Panc1 (cell line): ENCODE results near the gene ZFHX3. TPM values are rescaled to one million over a fixed set of nuclear protein-coding genes. Genes with fewer than 3 reads are reported as not detected.

Source experiments
- ATAC-seq: fragments of 200-7000 bp; cut with Tn5 transposase; 2 replicates; pipeline ENCODE4 v1.9.1; 2020; ENCODE audit warnings: mild to moderate bottlenecking, moderate library complexity
- BruUV-seq: library from RNA; stranded (reverse); fragments of 400-500 nt; replicated peaks from 2 replicates; lab custom pipeline; 2021; lab: Mats Ljungman, UMichigan
- CTCF ChIA-PET: fragments of 300-600 bp; sonication (Branson Sonifier 250); formaldehyde crosslinking; loops from one replicate; lab custom pipeline; 2022; ENCODE audit warnings: antibody characterized with exemption; lab: Charles Lee
- POLR2A ChIA-PET: fragments of 300-600 bp; sonication (Branson Sonifier 250); formaldehyde crosslinking; loops from one replicate; lab custom pipeline; 2022; ENCODE audit warnings: antibody characterized with exemption; lab: Charles Lee
- DNase-seq: peaks from one replicate; pipeline ENCODE4 v3.0.0-alpha.2; 2010; ENCODE audit warnings: low read depth, low spot score
- H3K27ac ChIP-seq: 2 replicates; pipeline ENCODE4 v1.5.1; 2011; ENCODE audit warnings: mild to moderate bottlenecking, low read length, inconsistent platforms
- H3K27me3 ChIP-seq: fragments of 200-500 bp; sonication (Bioruptor generic); 2 replicates; pipeline ENCODE4 v1.6.0; 2014; ENCODE audit warnings: low read length, inconsistent platforms; ENCODE audit not compliant: control insufficient read depth, insufficient read depth
- H3K36me3 ChIP-seq: fragments of 200-500 bp; sonication (Bioruptor generic); 2 replicates; pipeline ENCODE4 v1.5.1; 2014; ENCODE audit warnings: inconsistent platforms, mild to moderate bottlenecking, low read length, moderate library complexity; ENCODE audit not compliant: control insufficient read depth, insufficient read depth
- H3K4me1 ChIP-seq: 2 replicates; pipeline ENCODE4 v1.5.1; 2011; ENCODE audit warnings: inconsistent platforms, mild to moderate bottlenecking, low read length, moderate library complexity; ENCODE audit not compliant: control insufficient read depth, insufficient read depth
- H3K4me3 ChIP-seq, 2 experiments: 2 replicates each; pipeline ENCODE4 v1.5.1; 2011 to 2012; ENCODE audit warnings: low read depth in 2 of 2, low read length in 2 of 2, mild to moderate bottlenecking in 2 of 2, inconsistent platforms in 1 of 2, moderate library complexity in 1 of 2
- H3K9me3 ChIP-seq: fragments of 200-500 bp; sonication (Bioruptor generic); 2 replicates; pipeline ENCODE4 v1.5.1; 2014; ENCODE audit warnings: low read depth, mild to moderate bottlenecking, inconsistent platforms, low read length, moderate library complexity; ENCODE audit not compliant: control insufficient read depth, insufficient read depth
- POLR2AphosphoS5 ChIP-seq: IDR thresholded peaks from 2 replicates; pipeline ENCODE4 v1.6.1; 2012; ENCODE audit warnings: mild to moderate bottlenecking, low read depth, low read length, moderate library complexity
- SIN3A ChIP-seq: IDR thresholded peaks from 2 replicates; pipeline ENCODE4 v1.6.1; 2012; ENCODE audit warnings: low read depth, mild to moderate bottlenecking, low read length, moderate library complexity, borderline replicate concordance; ENCODE audit not compliant: insufficient read depth
- TCF7L2 ChIP-seq: IDR thresholded peaks from 2 replicates; pipeline ENCODE4 v1.6.1; 2011; ENCODE audit warnings: mild to moderate bottlenecking, low read depth, low read length, inconsistent platforms
- in situ Hi-C: cut with HindIII; loops from 2 replicates; pipeline ENCODE4 v1.10.0; 2016; ENCODE audit warnings: low sequenced_read_pairs, low pct_unique_long_range_greater_than_20kb
- intact Hi-C: fragments of 100-400 bp; cut with micrococcal nuclease; formaldehyde crosslinking; loops from one replicate; pipeline ENCODE4 v1.10.0; 2022; ENCODE audit not compliant: unreplicated experiment
- total RNA-seq: library from RNA; stranded (reverse); gene quantifications from one replicate; pipeline ENCODE4 v1.2.1, GENCODE V29; 2021; ENCODE audit not compliant: unreplicated experiment
- TF ChIP-seq, protein P1 (sequence below): fragments of 450-650 bp; IDR thresholded peaks from 2 replicates; pipeline ENCODE4 v1.5.1; 2017; ENCODE audit warnings: mild to moderate bottlenecking
- TF ChIP-seq, protein P2 (sequence below), 2 experiments: IDR thresholded peaks; 2 replicates each; pipeline ENCODE4 v1.6.1; 2011 to 2012; ENCODE audit warnings: low read depth in 2 of 2, control low read depth in 1 of 2, low read length in 1 of 2, mild to moderate bottlenecking in 1 of 2, moderate library complexity in 1 of 2; ENCODE audit not compliant: insufficient read depth in 1 of 2

The ZFHX3 gene
- total RNA-seq, 1 experiment from 2014 or later: 7.1 TPM

DNA sequence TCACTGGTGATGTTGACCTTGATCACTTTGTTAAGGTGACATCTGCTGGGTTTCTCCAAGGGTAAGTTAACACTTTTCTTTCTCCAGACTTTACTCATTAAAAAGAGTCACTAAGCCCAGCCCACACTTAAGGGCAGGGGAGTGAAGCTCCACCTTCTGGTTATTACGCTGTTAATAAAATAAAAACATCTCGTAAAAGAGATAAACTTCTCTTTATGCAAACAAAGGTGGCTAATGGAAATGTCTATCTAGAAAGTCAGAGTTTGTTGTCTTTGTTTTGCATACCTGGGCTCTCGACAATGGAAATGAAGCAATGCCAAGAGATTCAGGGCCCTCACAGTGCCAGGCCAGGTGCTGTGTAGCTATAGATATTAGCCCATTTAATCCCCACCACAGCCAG, 134.4 kb downstream of the ZFHX3 start:
- no peak for ATAC-seq
- TF ChIP-seq POLR2AphosphoS5: no peak
- TF ChIP-seq, protein P1, sequence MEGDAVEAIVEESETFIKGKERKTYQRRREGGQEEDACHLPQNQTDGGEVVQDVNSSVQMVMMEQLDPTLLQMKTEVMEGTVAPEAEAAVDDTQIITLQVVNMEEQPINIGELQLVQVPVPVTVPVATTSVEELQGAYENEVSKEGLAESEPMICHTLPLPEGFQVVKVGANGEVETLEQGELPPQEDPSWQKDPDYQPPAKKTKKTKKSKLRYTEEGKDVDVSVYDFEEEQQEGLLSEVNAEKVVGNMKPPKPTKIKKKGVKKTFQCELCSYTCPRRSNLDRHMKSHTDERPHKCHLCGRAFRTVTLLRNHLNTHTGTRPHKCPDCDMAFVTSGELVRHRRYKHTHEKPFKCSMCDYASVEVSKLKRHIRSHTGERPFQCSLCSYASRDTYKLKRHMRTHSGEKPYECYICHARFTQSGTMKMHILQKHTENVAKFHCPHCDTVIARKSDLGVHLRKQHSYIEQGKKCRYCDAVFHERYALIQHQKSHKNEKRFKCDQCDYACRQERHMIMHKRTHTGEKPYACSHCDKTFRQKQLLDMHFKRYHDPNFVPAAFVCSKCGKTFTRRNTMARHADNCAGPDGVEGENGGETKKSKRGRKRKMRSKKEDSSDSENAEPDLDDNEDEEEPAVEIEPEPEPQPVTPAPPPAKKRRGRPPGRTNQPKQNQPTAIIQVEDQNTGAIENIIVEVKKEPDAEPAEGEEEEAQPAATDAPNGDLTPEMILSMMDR: no peak
- TF ChIP-seq, protein P2, sequence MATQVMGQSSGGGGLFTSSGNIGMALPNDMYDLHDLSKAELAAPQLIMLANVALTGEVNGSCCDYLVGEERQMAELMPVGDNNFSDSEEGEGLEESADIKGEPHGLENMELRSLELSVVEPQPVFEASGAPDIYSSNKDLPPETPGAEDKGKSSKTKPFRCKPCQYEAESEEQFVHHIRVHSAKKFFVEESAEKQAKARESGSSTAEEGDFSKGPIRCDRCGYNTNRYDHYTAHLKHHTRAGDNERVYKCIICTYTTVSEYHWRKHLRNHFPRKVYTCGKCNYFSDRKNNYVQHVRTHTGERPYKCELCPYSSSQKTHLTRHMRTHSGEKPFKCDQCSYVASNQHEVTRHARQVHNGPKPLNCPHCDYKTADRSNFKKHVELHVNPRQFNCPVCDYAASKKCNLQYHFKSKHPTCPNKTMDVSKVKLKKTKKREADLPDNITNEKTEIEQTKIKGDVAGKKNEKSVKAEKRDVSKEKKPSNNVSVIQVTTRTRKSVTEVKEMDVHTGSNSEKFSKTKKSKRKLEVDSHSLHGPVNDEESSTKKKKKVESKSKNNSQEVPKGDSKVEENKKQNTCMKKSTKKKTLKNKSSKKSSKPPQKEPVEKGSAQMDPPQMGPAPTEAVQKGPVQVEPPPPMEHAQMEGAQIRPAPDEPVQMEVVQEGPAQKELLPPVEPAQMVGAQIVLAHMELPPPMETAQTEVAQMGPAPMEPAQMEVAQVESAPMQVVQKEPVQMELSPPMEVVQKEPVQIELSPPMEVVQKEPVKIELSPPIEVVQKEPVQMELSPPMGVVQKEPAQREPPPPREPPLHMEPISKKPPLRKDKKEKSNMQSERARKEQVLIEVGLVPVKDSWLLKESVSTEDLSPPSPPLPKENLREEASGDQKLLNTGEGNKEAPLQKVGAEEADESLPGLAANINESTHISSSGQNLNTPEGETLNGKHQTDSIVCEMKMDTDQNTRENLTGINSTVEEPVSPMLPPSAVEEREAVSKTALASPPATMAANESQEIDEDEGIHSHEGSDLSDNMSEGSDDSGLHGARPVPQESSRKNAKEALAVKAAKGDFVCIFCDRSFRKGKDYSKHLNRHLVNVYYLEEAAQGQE (IDR thresholded peaks at IDR 0.05; ENCODE audit: insufficient read depth in 1 of 2, low read depth in 2 of 2, low read length in 1 of 2): no peak
- no peak for TF ChIP-seq SIN3A
- TF ChIP-seq TCF7L2: no peak
- Histone ChIP-seq H3K9me3 (no peaks in the 10 kb centered on the region), H3K36me3 (no peaks in the 10 kb centered on the region), H3K4me3 (no peak overlapping the region), H3K4me1 (no peaks in the 10 kb centered on the region), H3K27ac (no peak overlapping the region), H3K27me3 (no peaks in the 10 kb centered on the region)
- no TSS peak for BruUV-seq
- no peak for DNase-seq
- intact Hi-C loops: no loop called here
- in situ Hi-C loops: no loop called here
- POLR2A ChIA-PET: no interaction called here
- CTCF ChIA-PET: no interaction called here

DNA sequence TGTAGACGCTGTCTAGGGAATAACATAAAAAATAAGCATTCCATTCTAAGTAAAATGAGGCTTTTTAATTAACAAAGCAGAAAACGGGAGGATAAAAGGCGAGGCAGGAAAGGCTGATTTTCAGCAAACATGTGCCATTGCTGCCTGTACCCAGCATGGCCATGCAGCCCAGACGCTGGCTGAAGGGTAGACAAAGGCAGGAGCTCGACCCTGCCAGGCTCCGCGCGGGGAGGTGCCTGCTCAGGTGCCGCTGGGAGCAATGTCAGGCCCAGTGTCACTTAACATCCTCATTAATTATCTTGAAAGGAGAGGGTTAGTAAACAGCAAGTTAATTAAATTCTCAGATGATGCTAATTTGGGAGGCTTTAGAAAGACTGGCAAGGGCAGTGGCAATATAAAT, 136.0 kb downstream of the ZFHX3 start:
- H3K4me3 ChIP-seq: no peak overlapping the region
- no peaks in the 10 kb centered on the region for H3K27me3 ChIP-seq
- in situ Hi-C loops (no loop called here), intact Hi-C loops (no loop called here)
- POLR2A ChIA-PET: no interaction called here
- CTCF ChIA-PET: no interaction called here
- no peaks in the 10 kb centered on the region for H3K9me3 ChIP-seq
- no peak for TF ChIP-seq POLR2AphosphoS5
- TF ChIP-seq TCF7L2: no peak
- no peak for TF ChIP-seq SIN3A
- TF ChIP-seq, protein P1: no peak
- TF ChIP-seq, protein P2 (IDR thresholded peaks at IDR 0.05; ENCODE audit: insufficient read depth in 1 of 2, low read depth in 2 of 2, low read length in 1 of 2): no peak
- no peak overlapping the region for H3K27ac ChIP-seq
- ATAC-seq (no peak), DNase-seq (no peak)
- no TSS peak for BruUV-seq
- H3K36me3 ChIP-seq: no peaks in the 10 kb centered on the region
- no peaks in the 10 kb centered on the region for H3K4me1 ChIP-seq
